ENCODE measurements around the gene DCDC2C.

DNA sequence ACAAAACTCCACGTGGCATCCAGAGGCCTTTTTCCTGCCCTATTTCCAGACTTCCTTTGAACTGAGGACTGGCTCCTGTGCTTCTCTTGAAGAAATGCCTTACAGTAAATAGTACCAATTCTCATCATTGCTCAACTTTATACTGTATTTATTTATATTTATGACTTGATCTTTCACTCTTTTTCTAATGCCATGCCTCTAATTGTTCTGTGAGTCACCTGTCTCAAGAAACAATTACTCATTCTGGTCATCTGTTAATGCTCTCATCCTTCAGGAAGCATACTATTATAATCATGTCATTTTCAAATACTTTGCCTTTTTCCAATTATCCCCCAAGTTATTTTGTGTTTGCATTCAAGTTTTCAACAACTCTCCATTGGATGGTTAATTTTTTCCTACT lies 85.9 kb downstream of the DCDC2C start:
- TF ChIP-seq, protein P1, sequence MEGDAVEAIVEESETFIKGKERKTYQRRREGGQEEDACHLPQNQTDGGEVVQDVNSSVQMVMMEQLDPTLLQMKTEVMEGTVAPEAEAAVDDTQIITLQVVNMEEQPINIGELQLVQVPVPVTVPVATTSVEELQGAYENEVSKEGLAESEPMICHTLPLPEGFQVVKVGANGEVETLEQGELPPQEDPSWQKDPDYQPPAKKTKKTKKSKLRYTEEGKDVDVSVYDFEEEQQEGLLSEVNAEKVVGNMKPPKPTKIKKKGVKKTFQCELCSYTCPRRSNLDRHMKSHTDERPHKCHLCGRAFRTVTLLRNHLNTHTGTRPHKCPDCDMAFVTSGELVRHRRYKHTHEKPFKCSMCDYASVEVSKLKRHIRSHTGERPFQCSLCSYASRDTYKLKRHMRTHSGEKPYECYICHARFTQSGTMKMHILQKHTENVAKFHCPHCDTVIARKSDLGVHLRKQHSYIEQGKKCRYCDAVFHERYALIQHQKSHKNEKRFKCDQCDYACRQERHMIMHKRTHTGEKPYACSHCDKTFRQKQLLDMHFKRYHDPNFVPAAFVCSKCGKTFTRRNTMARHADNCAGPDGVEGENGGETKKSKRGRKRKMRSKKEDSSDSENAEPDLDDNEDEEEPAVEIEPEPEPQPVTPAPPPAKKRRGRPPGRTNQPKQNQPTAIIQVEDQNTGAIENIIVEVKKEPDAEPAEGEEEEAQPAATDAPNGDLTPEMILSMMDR (conservative IDR thresholded peaks at IDR 0.05; ENCODE audit: low read depth, low read length) = no peak
- TF ChIP-seq EZH2 (IDR thresholded peaks at IDR 0.05; ENCODE audit: low read length, unreplicated experiment) = no peak
- TF ChIP-seq EZH2phosphoT487 (IDR thresholded peaks at IDR 0.05; ENCODE audit: borderline replicate concordance, low read length) = no peak
